Kidney tubule cell (primary cell): ENCODE measurements around the gene MBD3L2B.

Experiments
- DNase-seq: peaks from one replicate; pipeline ENCODE4 v3.0.0-alpha.2; 2018; ENCODE audit warnings: low spot score

MBD3L2B gene

GRCh38 chr19:7010722-7011593 is 10.3 kb downstream of the MBD3L2B start:
- DNase-seq = no peak

GRCh38 chr19:7007859-7008258 is 13.4 kb downstream of the MBD3L2B start:
- DNase-seq = no peak

- no peak for DNase-seq
Measured at GRCh38 chr19:7006135-7006704, 15.0 kb downstream of the MBD3L2B start.

- peak; percentile 37 for DNase-seq
Measured at GRCh38 chr19:7004313-7004931, 16.8 kb downstream of the MBD3L2B start.

- DNase-seq = no peak
Measured at GRCh38 chr19:7000816-7001215, 20.4 kb downstream of the MBD3L2B start.

- DNase-seq = no peak
Measured at GRCh38 chr19:7000333-7000732, 20.9 kb downstream of the MBD3L2B start.

- DNase-seq = no peak
Measured at GRCh38 chr19:6999933-7000332, 21.3 kb downstream of the MBD3L2B start.

GRCh38 chr19:6997679-6998445 is 23.4 kb downstream of the MBD3L2B start:
- no peak for DNase-seq

GRCh38 chr19:6996810-6997209 is 24.4 kb downstream of the MBD3L2B start:
- no peak for DNase-seq

GRCh38 chr19:6995054-6995453 is 26.2 kb downstream of the MBD3L2B start:
- DNase-seq = no peak

- no peak for DNase-seq
Measured at GRCh38 chr19:6988257-6988656, 33.0 kb downstream of the MBD3L2B start.

- DNase-seq = no peak
Measured at GRCh38 chr19:6987850-6988249, 33.4 kb downstream of the MBD3L2B start.

- DNase-seq = no peak
Measured at GRCh38 chr19:6983448-6983847, 37.8 kb downstream of the MBD3L2B start.

- DNase-seq = no peak
Measured at GRCh38 chr19:6979399-6979798, 41.8 kb downstream of the MBD3L2B start.

- DNase-seq = no peak
Measured at GRCh38 chr19:6976197-6976596, 45.0 kb downstream of the MBD3L2B start.

- peak; percentile 46 for DNase-seq
Measured at GRCh38 chr19:6971366-6971765, 49.9 kb downstream of the MBD3L2B start.

GRCh38 chr19:6970443-6970842 is 50.8 kb downstream of the MBD3L2B start:
- no peak for DNase-seq

GRCh38 chr19:6970021-6970420 is 51.2 kb downstream of the MBD3L2B start:
- DNase-seq = no peak

- DNase-seq = no peak
Measured at GRCh38 chr19:6969490-6969889, 51.7 kb downstream of the MBD3L2B start.
